ENCODE results near the gene ABCA3. TPM values are rescaled to one million over a fixed set of nuclear protein-coding genes. Genes with fewer than 3 reads are reported as not detected.

ABCA3 gene
- total RNA-seq, 6 donors from 2014 or later = 337 to 619 (median 455) TPM

DNA sequence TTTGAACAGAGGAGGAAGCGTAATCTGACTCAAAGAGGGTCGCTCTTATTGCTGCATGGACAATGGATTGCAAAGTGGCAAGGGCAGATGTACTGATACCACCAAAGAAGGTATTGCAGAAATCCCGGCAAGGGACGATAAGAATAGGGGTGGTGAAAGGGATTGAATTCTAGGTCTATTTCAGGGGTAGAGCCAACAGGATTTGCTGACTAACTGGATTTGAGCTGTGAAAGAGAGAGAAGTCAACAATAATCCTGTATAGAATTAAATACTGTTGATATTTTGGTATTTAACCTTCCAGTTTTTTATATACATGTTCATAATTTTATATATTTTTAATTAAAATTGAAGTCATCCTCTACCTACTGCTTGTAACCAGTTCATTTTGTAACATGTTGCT is 19.4 kb upstream of the ABCA3 start:
- H3K4me1 ChIP-seq = no peaks in the 10 kb centered on the region
- 69 to 74% methylated on average over 4 of the region's 4 CpGs for WGBS, 2 donors
- ATAC-seq (ENCODE audit: low FRiP score in 2 of 2) = no peak
- H3K27ac ChIP-seq = no peak overlapping the region
- TF ChIP-seq, protein P1, sequence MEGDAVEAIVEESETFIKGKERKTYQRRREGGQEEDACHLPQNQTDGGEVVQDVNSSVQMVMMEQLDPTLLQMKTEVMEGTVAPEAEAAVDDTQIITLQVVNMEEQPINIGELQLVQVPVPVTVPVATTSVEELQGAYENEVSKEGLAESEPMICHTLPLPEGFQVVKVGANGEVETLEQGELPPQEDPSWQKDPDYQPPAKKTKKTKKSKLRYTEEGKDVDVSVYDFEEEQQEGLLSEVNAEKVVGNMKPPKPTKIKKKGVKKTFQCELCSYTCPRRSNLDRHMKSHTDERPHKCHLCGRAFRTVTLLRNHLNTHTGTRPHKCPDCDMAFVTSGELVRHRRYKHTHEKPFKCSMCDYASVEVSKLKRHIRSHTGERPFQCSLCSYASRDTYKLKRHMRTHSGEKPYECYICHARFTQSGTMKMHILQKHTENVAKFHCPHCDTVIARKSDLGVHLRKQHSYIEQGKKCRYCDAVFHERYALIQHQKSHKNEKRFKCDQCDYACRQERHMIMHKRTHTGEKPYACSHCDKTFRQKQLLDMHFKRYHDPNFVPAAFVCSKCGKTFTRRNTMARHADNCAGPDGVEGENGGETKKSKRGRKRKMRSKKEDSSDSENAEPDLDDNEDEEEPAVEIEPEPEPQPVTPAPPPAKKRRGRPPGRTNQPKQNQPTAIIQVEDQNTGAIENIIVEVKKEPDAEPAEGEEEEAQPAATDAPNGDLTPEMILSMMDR (IDR thresholded peaks at IDR 0.05) = no peak
- no peak for TF ChIP-seq POLR2A (IDR thresholded peaks at IDR 0.05)
- no peak for TF ChIP-seq EP300 (IDR thresholded peaks at IDR 0.05)
- no peak for TF ChIP-seq POLR2AphosphoS5 (IDR thresholded peaks at IDR 0.05)
- H3K36me3 ChIP-seq = no peaks in the 10 kb centered on the region
- H3K27me3 ChIP-seq = no peaks in the 10 kb centered on the region
- no peak for DNase-seq
- no peak overlapping the region for H3K4me3 ChIP-seq
- no peaks in the 10 kb centered on the region for H3K9me3 ChIP-seq

DNA sequence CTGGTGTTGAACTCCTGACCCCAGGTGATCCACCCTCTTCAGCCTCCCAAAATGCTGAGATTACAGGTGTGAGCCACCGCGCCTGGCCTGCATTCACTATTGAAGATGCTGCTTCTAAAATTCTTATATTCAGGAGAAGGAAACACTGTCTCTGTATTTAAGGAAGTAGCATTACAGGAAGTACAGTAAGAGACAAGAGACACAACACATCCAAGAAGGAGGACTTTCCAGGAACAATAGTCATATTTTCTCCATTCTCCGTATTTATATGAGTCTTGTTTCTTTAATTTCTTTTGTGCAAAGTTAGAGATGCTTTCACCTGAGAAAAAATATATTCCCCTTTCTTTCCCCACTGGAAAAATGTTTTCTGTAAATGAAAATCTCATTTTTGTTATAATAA is 18.3 kb upstream of the ABCA3 start:
- WGBS, 2 donors = 91 to 95% methylated on average over 3 of the region's 3 CpGs

GRCh38 chr16:2357331-2357730 is 16.8 kb upstream of the ABCA3 start:
- H3K4me1 ChIP-seq = no peaks in the 10 kb centered on the region
- no peaks in the 10 kb centered on the region for H3K27me3 ChIP-seq
- DNase-seq (no peak), ATAC-seq (ENCODE audit: low FRiP score in 2 of 2) (no peak)
- no peaks in the 10 kb centered on the region for H3K9me3 ChIP-seq
- WGBS, 2 donors = 91 to 94% methylated on average over 4 of the region's 4 CpGs
- H3K4me3 ChIP-seq = no peak overlapping the region
- no peak for TF ChIP-seq POLR2AphosphoS5 (IDR thresholded peaks at IDR 0.05)
- TF ChIP-seq, protein P1 (IDR thresholded peaks at IDR 0.05) = no peak
- TF ChIP-seq EP300 (IDR thresholded peaks at IDR 0.05) = no peak
- no peak for TF ChIP-seq POLR2A (IDR thresholded peaks at IDR 0.05)
- no peak overlapping the region for H3K27ac ChIP-seq
- H3K36me3 ChIP-seq = no peaks in the 10 kb centered on the region

More for the DNA sequence above, 18.3 kb upstream of the ABCA3 start:
- Histone ChIP-seq H3K36me3 (no peaks in the 10 kb centered on the region), H3K4me1 (no peaks in the 10 kb centered on the region), H3K27me3 (no peaks in the 10 kb centered on the region), H3K9me3 (no peaks in the 10 kb centered on the region), H3K27ac (no peak overlapping the region), H3K4me3 (no peak overlapping the region)
- DNase-seq (no peak), ATAC-seq (ENCODE audit: low FRiP score in 2 of 2) (no peak)
- TF ChIP-seq POLR2A (IDR thresholded peaks at IDR 0.05) (no peak), POLR2AphosphoS5 (IDR thresholded peaks at IDR 0.05) (no peak), EP300 (IDR thresholded peaks at IDR 0.05) (no peak)
- TF ChIP-seq, protein P1 (IDR thresholded peaks at IDR 0.05) = no peak

DNA sequence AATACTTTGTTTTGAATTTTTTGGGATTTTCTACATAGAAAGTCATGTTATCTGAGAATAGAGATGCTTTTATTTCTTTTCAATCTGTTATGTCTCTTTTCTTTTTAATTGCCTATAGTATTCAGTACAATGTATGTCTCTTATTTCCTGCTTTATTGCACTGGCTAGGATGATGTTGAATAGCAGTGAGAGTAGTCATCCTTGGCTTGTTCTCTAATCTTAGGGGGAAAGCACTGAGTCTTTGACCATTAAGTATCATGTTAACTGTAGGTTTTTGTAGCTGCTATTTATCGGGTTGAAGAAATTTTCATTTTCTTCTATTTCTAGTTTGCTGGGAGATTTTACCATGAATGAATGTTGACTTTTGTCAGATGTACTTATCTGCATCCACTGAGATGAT is 10.0 kb upstream of the ABCA3 start:
- TF ChIP-seq, protein P1 (IDR thresholded peaks at IDR 0.05) = no peak
- TF ChIP-seq EP300 (IDR thresholded peaks at IDR 0.05) = no peak
- TF ChIP-seq POLR2A (IDR thresholded peaks at IDR 0.05) = no peak
- TF ChIP-seq POLR2AphosphoS5 (IDR thresholded peaks at IDR 0.05) = no peak
- no peak overlapping the region for H3K4me3 ChIP-seq
- H3K27ac ChIP-seq = no peak overlapping the region
- no peak for ATAC-seq (ENCODE audit: low FRiP score in 2 of 2)
- no peaks in the 10 kb centered on the region for H3K9me3 ChIP-seq
- no peaks in the 10 kb centered on the region for H3K36me3 ChIP-seq
- 87 to 89% methylated on average over 1 of the region's 1 CpG for WGBS, 2 donors
- no peak for DNase-seq
- H3K27me3 ChIP-seq = no peaks in the 10 kb centered on the region
- no peaks in the 10 kb centered on the region for H3K4me1 ChIP-seq

GRCh38 chr16:2343211-2343610 is 2.7 kb upstream of the ABCA3 start:
- no peaks in the 10 kb centered on the region for H3K9me3 ChIP-seq
- no peaks in the 10 kb centered on the region for H3K36me3 ChIP-seq
- peaks cover 19 to 34% (median 21%) of the 10 kb centered on the region in 4 donors for H3K4me1 ChIP-seq
- ATAC-seq (ENCODE audit: low FRiP score in 2 of 2) (no peak), DNase-seq (no peak)
- WGBS, 2 donors = 44 to 58% methylated on average over 1 of the region's 1 CpG
- no peak overlapping the region for H3K4me3 ChIP-seq
- H3K27me3 ChIP-seq = no peaks in the 10 kb centered on the region
- TF ChIP-seq POLR2AphosphoS5 (IDR thresholded peaks at IDR 0.05) = no peak
- TF ChIP-seq EP300 (IDR thresholded peaks at IDR 0.05) = no peak
- no peak for TF ChIP-seq POLR2A (IDR thresholded peaks at IDR 0.05)
- TF ChIP-seq, protein P1 (IDR thresholded peaks at IDR 0.05) = no peak
- H3K27ac ChIP-seq = no peak overlapping the region

All from upper lobe of left lung (tissue), 6 donors.